HL-60 (cell line): ENCODE measurements around the gene SRGAP2C.
"Not testable (repeated sequence)": the region's sequence is repeated elsewhere in the genome, so short reads cannot be mapped to it uniquely, and the experiment has no call there.

Experiments used
- GABPA ChIP-seq: IDR thresholded peaks from 2 replicates; pipeline ENCODE4 v1.6.1; 2012; ENCODE audit warnings: low read depth
- POLR2AphosphoS5 ChIP-seq: IDR thresholded peaks from 2 replicates; pipeline ENCODE4 v1.6.1; 2012; ENCODE audit warnings: low read depth
- SPI1 ChIP-seq: IDR thresholded peaks from 2 replicates; pipeline ENCODE4 v1.6.1; 2012; ENCODE audit warnings: low read depth, mild to moderate bottlenecking, borderline replicate concordance
- TF ChIP-seq, protein P1 (sequence below): IDR thresholded peaks from one replicate; pipeline ENCODE4 v1.5.1; 2011; ENCODE audit warnings: low read length, control low read depth, inconsistent platforms; ENCODE audit not compliant: insufficient read depth
- TF ChIP-seq, protein P2 (sequence below): IDR thresholded peaks from 2 replicates; pipeline ENCODE4 v1.6.1; 2012; ENCODE audit warnings: low read depth; ENCODE audit not compliant: insufficient replicate concordance

DNA sequence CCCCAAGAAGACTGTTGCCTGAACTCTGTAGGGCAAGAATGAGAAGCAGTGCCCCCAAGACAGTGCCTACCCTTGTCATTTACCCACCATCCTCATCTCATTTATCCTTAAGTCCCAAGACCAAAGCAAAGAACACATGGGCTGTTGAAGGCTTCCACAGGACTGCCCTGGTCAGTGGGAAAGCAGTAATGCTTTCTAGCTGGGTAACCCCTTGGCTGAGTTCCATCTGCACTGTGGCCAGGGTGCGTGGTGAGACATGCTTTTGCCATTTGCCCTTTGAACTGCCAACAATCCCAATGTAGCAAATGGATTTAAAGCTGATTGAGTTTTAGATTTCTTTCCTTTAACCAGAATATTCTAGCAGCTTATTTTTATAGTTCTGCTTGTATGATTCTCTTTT is 163.3 kb downstream of the SRGAP2C start:
- TF ChIP-seq, protein P1, sequence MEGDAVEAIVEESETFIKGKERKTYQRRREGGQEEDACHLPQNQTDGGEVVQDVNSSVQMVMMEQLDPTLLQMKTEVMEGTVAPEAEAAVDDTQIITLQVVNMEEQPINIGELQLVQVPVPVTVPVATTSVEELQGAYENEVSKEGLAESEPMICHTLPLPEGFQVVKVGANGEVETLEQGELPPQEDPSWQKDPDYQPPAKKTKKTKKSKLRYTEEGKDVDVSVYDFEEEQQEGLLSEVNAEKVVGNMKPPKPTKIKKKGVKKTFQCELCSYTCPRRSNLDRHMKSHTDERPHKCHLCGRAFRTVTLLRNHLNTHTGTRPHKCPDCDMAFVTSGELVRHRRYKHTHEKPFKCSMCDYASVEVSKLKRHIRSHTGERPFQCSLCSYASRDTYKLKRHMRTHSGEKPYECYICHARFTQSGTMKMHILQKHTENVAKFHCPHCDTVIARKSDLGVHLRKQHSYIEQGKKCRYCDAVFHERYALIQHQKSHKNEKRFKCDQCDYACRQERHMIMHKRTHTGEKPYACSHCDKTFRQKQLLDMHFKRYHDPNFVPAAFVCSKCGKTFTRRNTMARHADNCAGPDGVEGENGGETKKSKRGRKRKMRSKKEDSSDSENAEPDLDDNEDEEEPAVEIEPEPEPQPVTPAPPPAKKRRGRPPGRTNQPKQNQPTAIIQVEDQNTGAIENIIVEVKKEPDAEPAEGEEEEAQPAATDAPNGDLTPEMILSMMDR: not testable (repeated sequence)
- TF ChIP-seq, protein P2, sequence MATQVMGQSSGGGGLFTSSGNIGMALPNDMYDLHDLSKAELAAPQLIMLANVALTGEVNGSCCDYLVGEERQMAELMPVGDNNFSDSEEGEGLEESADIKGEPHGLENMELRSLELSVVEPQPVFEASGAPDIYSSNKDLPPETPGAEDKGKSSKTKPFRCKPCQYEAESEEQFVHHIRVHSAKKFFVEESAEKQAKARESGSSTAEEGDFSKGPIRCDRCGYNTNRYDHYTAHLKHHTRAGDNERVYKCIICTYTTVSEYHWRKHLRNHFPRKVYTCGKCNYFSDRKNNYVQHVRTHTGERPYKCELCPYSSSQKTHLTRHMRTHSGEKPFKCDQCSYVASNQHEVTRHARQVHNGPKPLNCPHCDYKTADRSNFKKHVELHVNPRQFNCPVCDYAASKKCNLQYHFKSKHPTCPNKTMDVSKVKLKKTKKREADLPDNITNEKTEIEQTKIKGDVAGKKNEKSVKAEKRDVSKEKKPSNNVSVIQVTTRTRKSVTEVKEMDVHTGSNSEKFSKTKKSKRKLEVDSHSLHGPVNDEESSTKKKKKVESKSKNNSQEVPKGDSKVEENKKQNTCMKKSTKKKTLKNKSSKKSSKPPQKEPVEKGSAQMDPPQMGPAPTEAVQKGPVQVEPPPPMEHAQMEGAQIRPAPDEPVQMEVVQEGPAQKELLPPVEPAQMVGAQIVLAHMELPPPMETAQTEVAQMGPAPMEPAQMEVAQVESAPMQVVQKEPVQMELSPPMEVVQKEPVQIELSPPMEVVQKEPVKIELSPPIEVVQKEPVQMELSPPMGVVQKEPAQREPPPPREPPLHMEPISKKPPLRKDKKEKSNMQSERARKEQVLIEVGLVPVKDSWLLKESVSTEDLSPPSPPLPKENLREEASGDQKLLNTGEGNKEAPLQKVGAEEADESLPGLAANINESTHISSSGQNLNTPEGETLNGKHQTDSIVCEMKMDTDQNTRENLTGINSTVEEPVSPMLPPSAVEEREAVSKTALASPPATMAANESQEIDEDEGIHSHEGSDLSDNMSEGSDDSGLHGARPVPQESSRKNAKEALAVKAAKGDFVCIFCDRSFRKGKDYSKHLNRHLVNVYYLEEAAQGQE: not testable (repeated sequence)
- not testable (repeated sequence) for TF ChIP-seq POLR2AphosphoS5, GABPA, SPI1
